ENCODE results near the gene CALHM5.

CALHM5 gene

GRCh38 chr6:116556065-116556464, 44.6 kb downstream of the CALHM5 start:
- in situ Hi-C loops (cut with HindIII; ENCODE audit: low sequenced_read_pairs), result no loop called here
- peak; percentile 74 for DNase-seq (ENCODE audit: low read depth, low spot score)
- H3K4me3 ChIP-seq (ENCODE audit: low read depth, low read length), result no peak overlapping the region
- TF ChIP-seq, protein P1, sequence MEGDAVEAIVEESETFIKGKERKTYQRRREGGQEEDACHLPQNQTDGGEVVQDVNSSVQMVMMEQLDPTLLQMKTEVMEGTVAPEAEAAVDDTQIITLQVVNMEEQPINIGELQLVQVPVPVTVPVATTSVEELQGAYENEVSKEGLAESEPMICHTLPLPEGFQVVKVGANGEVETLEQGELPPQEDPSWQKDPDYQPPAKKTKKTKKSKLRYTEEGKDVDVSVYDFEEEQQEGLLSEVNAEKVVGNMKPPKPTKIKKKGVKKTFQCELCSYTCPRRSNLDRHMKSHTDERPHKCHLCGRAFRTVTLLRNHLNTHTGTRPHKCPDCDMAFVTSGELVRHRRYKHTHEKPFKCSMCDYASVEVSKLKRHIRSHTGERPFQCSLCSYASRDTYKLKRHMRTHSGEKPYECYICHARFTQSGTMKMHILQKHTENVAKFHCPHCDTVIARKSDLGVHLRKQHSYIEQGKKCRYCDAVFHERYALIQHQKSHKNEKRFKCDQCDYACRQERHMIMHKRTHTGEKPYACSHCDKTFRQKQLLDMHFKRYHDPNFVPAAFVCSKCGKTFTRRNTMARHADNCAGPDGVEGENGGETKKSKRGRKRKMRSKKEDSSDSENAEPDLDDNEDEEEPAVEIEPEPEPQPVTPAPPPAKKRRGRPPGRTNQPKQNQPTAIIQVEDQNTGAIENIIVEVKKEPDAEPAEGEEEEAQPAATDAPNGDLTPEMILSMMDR (IDR thresholded peaks at IDR 0.05; ENCODE audit: low read depth, low read length), result no peak

- TF ChIP-seq, protein P1 (IDR thresholded peaks at IDR 0.05; ENCODE audit: low read depth, low read length), result no peak
- DNase-seq (ENCODE audit: low read depth, low spot score), result no peak
- no peak overlapping the region for H3K4me3 ChIP-seq (ENCODE audit: low read depth, low read length)
- in situ Hi-C loops (cut with HindIII; ENCODE audit: low sequenced_read_pairs), result no loop called here
These were observed 45.5 kb downstream of the CALHM5 start for GRCh38 chr6:116556814-116557415.

GRCh38 chr6:116557893-116558292, 46.5 kb downstream of the CALHM5 start:
- H3K4me3 ChIP-seq (ENCODE audit: low read depth, low read length), result no peak overlapping the region
- peak; percentile 94 for DNase-seq (ENCODE audit: low read depth, low spot score)
- TF ChIP-seq, protein P1 (IDR thresholded peaks at IDR 0.05; ENCODE audit: low read depth, low read length), result no peak
- in situ Hi-C loops (cut with HindIII; ENCODE audit: low sequenced_read_pairs), result no loop called here

GRCh38 chr6:116560130-116560529, 48.7 kb downstream of the CALHM5 start:
- TF ChIP-seq, protein P1 (IDR thresholded peaks at IDR 0.05; ENCODE audit: low read depth, low read length), result no peak
- DNase-seq (ENCODE audit: low read depth, low spot score), result no peak
- in situ Hi-C loops (cut with HindIII; ENCODE audit: low sequenced_read_pairs), result no loop called here
- no peak overlapping the region for H3K4me3 ChIP-seq (ENCODE audit: low read depth, low read length)

DNA sequence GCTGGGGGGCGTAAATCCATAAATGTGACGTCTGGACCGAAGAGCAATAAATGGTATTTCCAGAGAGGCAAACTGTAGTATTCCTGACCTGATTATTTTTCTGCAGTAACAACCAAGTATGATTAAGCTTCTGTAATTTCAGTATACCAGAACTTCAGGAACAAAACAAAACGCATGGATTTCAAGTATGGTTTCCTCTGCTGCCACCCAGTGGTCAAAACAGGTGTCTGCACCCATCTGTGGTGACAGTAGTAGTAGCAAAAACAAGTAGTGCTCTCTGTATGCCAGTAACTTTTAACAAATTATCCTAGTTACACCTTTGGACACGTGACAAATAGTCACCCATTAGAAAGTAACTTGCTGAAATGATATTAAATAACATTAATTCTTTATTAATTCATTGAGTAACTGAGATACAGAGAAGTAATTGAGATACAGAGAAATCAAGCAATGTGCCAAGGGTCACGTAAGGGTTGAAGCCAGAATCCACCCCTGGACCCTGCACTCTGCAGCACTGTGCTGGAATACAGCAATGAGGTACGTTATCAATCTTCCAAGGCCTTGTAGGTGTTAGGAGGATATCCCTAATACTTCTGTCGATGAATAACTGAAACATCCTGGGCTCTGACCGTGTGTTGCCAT, 50.1 kb downstream of the CALHM5 start:
- H3K4me3 ChIP-seq (ENCODE audit: low read depth, low read length), result no peak overlapping the region
- DNase-seq (ENCODE audit: low read depth, low spot score), result peak; percentile 79
- in situ Hi-C loops (cut with HindIII; ENCODE audit: low sequenced_read_pairs), result no loop called here

GRCh38 chr6:116562019-116562403, 50.6 kb downstream of the CALHM5 start:
- in situ Hi-C loops (cut with HindIII; ENCODE audit: low sequenced_read_pairs), result no loop called here
- no peak for DNase-seq (ENCODE audit: low read depth, low spot score)
- TF ChIP-seq, protein P1 (IDR thresholded peaks at IDR 0.05; ENCODE audit: low read depth, low read length), result no peak
- H3K4me3 ChIP-seq (ENCODE audit: low read depth, low read length), result no peak overlapping the region

More for the DNA sequence above, 50.1 kb downstream of the CALHM5 start:
- TF ChIP-seq, protein P1 (IDR thresholded peaks at IDR 0.05; ENCODE audit: low read depth, low read length), result peak; percentile 90

All from astrocyte of the spinal cord (primary cell).